ENCODE results near the gene PAPLN. TPM values are rescaled to one million over a fixed set of nuclear protein-coding genes. Genes with fewer than 3 reads are reported as not detected.

The PAPLN gene
- total and polyA plus RNA-seq, 9 of the 15 experiments (the other 6 are each of a cell fraction or from before 2014, with no cell fraction given) = 0.43 to 3.5 (median 1.7) TPM

GRCh38 chr14:73233564-73233963 lies 3.7 kb upstream of the PAPLN start:
- H3K4me1 ChIP-seq (replicated peaks in 1 of 2; ENCODE audit: control insufficient read depth in 2 of 2, insufficient read depth in 2 of 2, low read length in 2 of 2) = peaks cover 5 to 24% of the 10 kb centered on the region in 2 experiments; a peak in 4 of 5 replicates
- H3K9ac ChIP-seq (ENCODE audit: insufficient read depth in 1 of 2, low read depth in 2 of 2, low read length in 2 of 2) = no peak overlapping the region
- ChIA-PET CTCF (ENCODE audit: low intra/inter-chr PET ratio) (no interaction called here), POLR2A (no interaction called here)
- H2AFZ ChIP-seq (ENCODE audit: low read depth, low read length) = no peak overlapping the region
- WGBS (ENCODE audit: insufficient coverage, low coverage, missing lambda C conversion rate) = 44% methylated on average over 3 of the region's 10 CpGs
- no peaks in the 10 kb centered on the region for H3K9me3 ChIP-seq (replicated peaks; ENCODE audit: control insufficient read depth, insufficient read depth, low read depth, low read length)
- peaks cover 29 to 60% of the 10 kb centered on the region in 2 experiments for H3K27me3 ChIP-seq (ENCODE audit: control insufficient read depth in 2 of 2, insufficient read depth in 2 of 2, low read length in 2 of 2)
- ATAC-seq = no peak
- no peaks in the 10 kb centered on the region for H3K36me3 ChIP-seq (ENCODE audit: control insufficient read depth, insufficient read depth, low read length)
- intact Hi-C loops (cut with micrococcal nuclease) = no loop called here
- peak; percentile 37; the same call in 1 of the 2 replicates for TF ChIP-seq MAFK (IDR thresholded peaks at IDR 0.05; ENCODE audit: low read length)
- no peak for TF ChIP-seq TCF7L2 (IDR thresholded peaks at IDR 0.05; ENCODE audit: low read depth, low read length)
- no peak for TF ChIP-seq HDAC8 (tag; IDR thresholded peaks at IDR 0.05)
- TF ChIP-seq ZNF24 (IDR thresholded peaks at IDR 0.05) = no peak
- no peak for TF ChIP-seq ID3 (CRISPR knock-in tag; IDR thresholded peaks at IDR 0.05)
- TF ChIP-seq ID3 (tag; IDR thresholded peaks at IDR 0.05) = no peak
- no peak for TF ChIP-seq ZNF431 (CRISPR knock-in tag; IDR thresholded peaks at IDR 0.05)
- peak; percentile 89 for TF ChIP-seq ZNF316 (IDR thresholded peaks at IDR 0.05)
- TF ChIP-seq MAFF (IDR thresholded peaks at IDR 0.05; ENCODE audit: low read length) = peak; percentile 59
- no peak for TF ChIP-seq TSC22D4 (tag; IDR thresholded peaks at IDR 0.05)
- TF ChIP-seq SUPT5H (IDR thresholded peaks at IDR 0.05) = no peak
- TF ChIP-seq ZKSCAN1 (IDR thresholded peaks at IDR 0.05; ENCODE audit: low read depth, low read length) = no peak
- no peak for TF ChIP-seq CBFA2T3 (IDR thresholded peaks at IDR 0.05)
- TF ChIP-seq MAFG (tag; conservative IDR thresholded peaks at IDR 0.05) = peak; percentile 71
- no peak for TF ChIP-seq RBFOX2 (IDR thresholded peaks at IDR 0.05; ENCODE audit: low read depth, low read length)
- TF ChIP-seq C11orf30 (IDR thresholded peaks at IDR 0.05; ENCODE audit: low read depth) = peak; percentile 83
- TF ChIP-seq NR2C2 (CRISPR knock-in tag; IDR thresholded peaks at IDR 0.05) = no peak
- TF ChIP-seq NR2C2 (tag; IDR thresholded peaks at IDR 0.05) = no peak
- TF ChIP-seq MLX (CRISPR knock-in tag; conservative IDR thresholded peaks at IDR 0.05) = no peak
- H3K4me3 ChIP-seq = no peak overlapping the region
- H3K79me2 ChIP-seq (ENCODE audit: control insufficient read depth, insufficient read depth, low read length) = no peaks in the 10 kb centered on the region
- in situ Hi-C loops (cut with MboI) = loop anchor here (10.0 kb wide), 1 partner anchor 719 kb away; no protein-coding TSS in a partner anchor
- peak in 1 of 4 experiments; percentile 2 for DNase-seq (ENCODE audit: extremely low read depth in 1 of 4, low spot score in 3 of 4)
- H3K4me2 ChIP-seq (ENCODE audit: insufficient read depth, low read length) = no peak overlapping the region
- H4K20me1 ChIP-seq (replicated peaks; ENCODE audit: control insufficient read depth, insufficient read depth, low read length) = 0 out of 2 replicates have a peak, but pooled peaks cover 4% of the 10 kb centered on the region
- peaks cover 2% of the 10 kb centered on the region for H3K9me1 ChIP-seq (ENCODE audit: control insufficient read depth, insufficient read depth, low read length)
- no peak overlapping the region for H3K27ac ChIP-seq (ENCODE audit: extremely low read depth, low read depth, low read length)
- no peak for FAIRE-seq
- BruUV-seq (replicated peaks) = no TSS peak
